Right cardiac atrium (tissue), 5 donors: ENCODE data around the gene UACA. TPM values are rescaled to one million over a fixed set of nuclear protein-coding genes. Genes with fewer than 3 reads are reported as not detected.
A peak's percentile ranks its signal among the peaks of the same experiment; 100 is the strongest.

ENCODE experiments used
- ATAC-seq, 2 donors: fragments of 200-7000 bp; cut with Tn5 transposase; one replicate each; pipeline versions ENCODE4 v1.8.0 to v1.9.1; 2020; ENCODE audit warnings: moderate library complexity in 2 of 2, mild to moderate bottlenecking in 1 of 2
- DNase-seq, 3 donors: peaks; one replicate each; pipeline ENCODE4 v3.0.0-alpha.2; 2020
- H3K27ac ChIP-seq: one replicate; pipeline ENCODE4 v1.5.1; 2013; ENCODE audit warnings: mild to moderate bottlenecking, low read length, control low read depth, moderate library complexity
- H3K27me3 ChIP-seq: one replicate; pipeline ENCODE4 v1.6.1; 2013; ENCODE audit not compliant: control insufficient read depth, insufficient read depth
- H3K4me1 ChIP-seq: one replicate; pipeline ENCODE4 v1.6.1; 2013; ENCODE audit warnings: low read length; ENCODE audit not compliant: control insufficient read depth, insufficient read depth
- H3K4me3 ChIP-seq: one replicate; pipeline ENCODE4 v1.5.1; 2013; ENCODE audit warnings: low read length, control low read depth
- H3K9me3 ChIP-seq: one replicate; pipeline ENCODE4 v1.6.1; 2013; ENCODE audit warnings: low read length; ENCODE audit not compliant: control insufficient read depth
- WGBS: extraction: QIAGEN DNeasy Blood & Tissue Kit; methylation state at CpG from one replicate; pipeline ENCODE4 v1.1.7; 2013; 5-methylcytosine and 5-hydroxymethylcytosine counted together
- intact Hi-C, 4 donors: fragments of 100-400 bp; cut with DNase I; formaldehyde crosslinking; loops; one replicate each; pipeline versions ENCODE4 v1.11.0 to v1.14.0; 2022 to 2023
- polyA plus RNA-seq: library from polyadenylated mRNA; stranded (reverse); fragments of 200-250 nt; gene quantifications from one replicate; pipeline ENCODE4 v1.2.3, GENCODE V29; 2013
- total RNA-seq, 4 donors: library from RNA; stranded (reverse); fragmentation: NEBNext Ultra II Directional; extraction: Animal tissue kit (Norgen Biotek cat#: 25700); gene quantifications; one replicate each; pipeline ENCODE4 v1.2.1, GENCODE V29; 2021
- donor health status: healthy with polysubstance abuse.
- donor health status: DM: no; HTN: yes; CAD: no.
- donor health status: DM: no; HTN: no; CAD: no.
- donor health status: DM: no; HTN: yes; CAD: no; lungs with severe emphysema.
- donor health status: DM: yes; HTN: yes; CAD: no.

The UACA gene
- total and polyA plus RNA-seq, 5 donors = 28.9 to 61.6 (median 45.6) TPM

- H3K27me3 ChIP-seq = no peaks in the 10 kb centered on the region
- ATAC-seq (no peak), DNase-seq (no peak)
- intact Hi-C loops = loop anchor here in 1 of 4 donors (10.0 kb wide), 1 partner anchor 61 kb away; the partner anchor contains the start of gene UACA
- WGBS = 89% methylated on average over 2 of the region's 2 CpGs
- H3K4me3 ChIP-seq = no peak overlapping the region
- H3K4me1 ChIP-seq = peaks cover 7% of the 10 kb centered on the region
- no peaks in the 10 kb centered on the region for H3K9me3 ChIP-seq
- H3K27ac ChIP-seq = no peak overlapping the region
These were observed 59.2 kb downstream of the UACA start for GRCh38 chr15:70704166-70704565.

GRCh38 chr15:70703096-70703878, 60.1 kb downstream of the UACA start:
- DNase-seq = no peak
- 51% methylated on average over 7 of the region's 7 CpGs for WGBS
- Histone ChIP-seq H3K27ac (peak overlapping the region; percentile 70), H3K27me3 (no peaks in the 10 kb centered on the region), H3K4me1 (peaks cover 7% of the 10 kb centered on the region), H3K4me3 (no peak overlapping the region), H3K9me3 (no peaks in the 10 kb centered on the region)
- intact Hi-C loops = loop anchor here in 1 of 4 donors (10.0 kb wide), 1 partner anchor 62 kb away; the partner anchor contains the start of gene UACA
- ATAC-seq = peak; percentile 70 to 80

GRCh38 chr15:70702584-70702983, 60.8 kb downstream of the UACA start:
- Histone ChIP-seq H3K27ac (no peak overlapping the region), H3K4me1 (peaks cover 9% of the 10 kb centered on the region), H3K4me3 (peak overlapping the region; percentile 36), H3K27me3 (no peaks in the 10 kb centered on the region), H3K9me3 (no peaks in the 10 kb centered on the region)
- WGBS = 31% methylated on average over 2 of the region's 2 CpGs
- intact Hi-C loops = loop anchor here in 1 of 4 donors (10.0 kb wide), 1 partner anchor 62 kb away; the partner anchor contains the start of gene UACA
- no peak for DNase-seq
- peak in 1 of 2 donors; percentile 25 for ATAC-seq

GRCh38 chr15:70701891-70702568, 61.3 kb downstream of the UACA start:
- Histone ChIP-seq H3K4me3 (peak overlapping the region; percentile 38), H3K27ac (peak overlapping the region; percentile 84), H3K9me3 (no peaks in the 10 kb centered on the region), H3K4me1 (peaks cover 9% of the 10 kb centered on the region), H3K27me3 (no peaks in the 10 kb centered on the region)
- ATAC-seq (peak; percentile 68 to 82), DNase-seq (peak in 1 of 3 donors; percentile 47)
- WGBS = 12% methylated on average over 9 of the region's 9 CpGs
- intact Hi-C loops = loop anchor here in 1 of 4 donors (10.0 kb wide), 1 partner anchor 63 kb away; the partner anchor contains the start of gene UACA

- H3K27me3 ChIP-seq = no peaks in the 10 kb centered on the region
- peaks cover 9% of the 10 kb centered on the region for H3K4me1 ChIP-seq
- peak overlapping the region; percentile 38 for H3K4me3 ChIP-seq
- ATAC-seq (no peak), DNase-seq (no peak)
- H3K27ac ChIP-seq = no peak overlapping the region
- whole genome bisulfite sequencing = 42% methylated on average over 2 of the region's 2 CpGs
- H3K9me3 ChIP-seq = no peaks in the 10 kb centered on the region
- intact Hi-C loops = loop anchor here in 1 of 4 donors (10.0 kb wide), 1 partner anchor 64 kb away; the partner anchor contains the start of gene UACA
These were observed 62.2 kb downstream of the UACA start for GRCh38 chr15:70701171-70701570.

GRCh38 chr15:70699890-70700289, 63.5 kb downstream of the UACA start:
- DNase-seq (no peak), ATAC-seq (no peak)
- H3K4me1 ChIP-seq = peaks cover 9% of the 10 kb centered on the region
- no peaks in the 10 kb centered on the region for H3K27me3 ChIP-seq
- no peak overlapping the region for H3K27ac ChIP-seq
- intact Hi-C loops = loop anchor here in 2 of 4 donors (10.0 kb wide), 1 partner anchor 65 kb away; the partner anchor contains the start of gene UACA (in 2 of the 2)
- no peaks in the 10 kb centered on the region for H3K9me3 ChIP-seq
- H3K4me3 ChIP-seq = peak overlapping the region; percentile 20

GRCh38 chr15:70698836-70699390, 64.4 kb downstream of the UACA start:
- ATAC-seq (no peak), DNase-seq (no peak)
- WGBS = 54% methylated on average over 3 of the region's 3 CpGs
- intact Hi-C loops = loop anchor here in 1 of 4 donors (10.0 kb wide), 1 partner anchor 66 kb away; the partner anchor contains the start of gene UACA
- Histone ChIP-seq H3K27ac (peak overlapping the region; percentile 64), H3K9me3 (no peaks in the 10 kb centered on the region), H3K4me1 (peaks cover 7% of the 10 kb centered on the region), H3K4me3 (no peak overlapping the region), H3K27me3 (no peaks in the 10 kb centered on the region)

- Histone ChIP-seq H3K27me3 (no peaks in the 10 kb centered on the region), H3K9me3 (no peaks in the 10 kb centered on the region), H3K4me1 (peaks cover 3% of the 10 kb centered on the region), H3K4me3 (no peak overlapping the region), H3K27ac (no peak overlapping the region)
- no peak for DNase-seq
- intact Hi-C loops = loop anchor here in 1 of 4 donors (10.0 kb wide), 1 partner anchor 66 kb away; the partner anchor contains the start of gene UACA
- ATAC-seq = no peak
These were observed 64.9 kb downstream of the UACA start for GRCh38 chr15:70698426-70698825.

GRCh38 chr15:70690491-70691276, 72.7 kb downstream of the UACA start:
- Histone ChIP-seq H3K4me1 (no peaks in the 10 kb centered on the region), H3K4me3 (no peak overlapping the region), H3K27me3 (no peaks in the 10 kb centered on the region), H3K27ac (no peak overlapping the region), H3K9me3 (no peaks in the 10 kb centered on the region)
- 33% methylated on average over 2 of the region's 2 CpGs for WGBS
- ATAC-seq = no peak
- intact Hi-C loops = loop anchor here in 1 of 4 donors (10.0 kb wide), 1 partner anchor 74 kb away; the partner anchor contains the start of gene UACA
- no peak for DNase-seq

GRCh38 chr15:70690021-70690420, 73.3 kb downstream of the UACA start:
- H3K4me3 ChIP-seq = no peak overlapping the region

More at GRCh38 chr15:70690021-70690420, 73.3 kb downstream of the UACA start:
- Histone ChIP-seq H3K4me1 (no peaks in the 10 kb centered on the region), H3K9me3 (no peaks in the 10 kb centered on the region), H3K27ac (no peak overlapping the region), H3K27me3 (no peaks in the 10 kb centered on the region)
- 92% methylated on average over 2 of the region's 2 CpGs for WGBS
- ATAC-seq = no peak
- intact Hi-C loops = loop anchor here in 1 of 4 donors (10.0 kb wide), 1 partner anchor 75 kb away; the partner anchor contains the start of gene UACA
- no peak for DNase-seq
